IPS-NIHi7 (cell line): ENCODE measurements around the gene SEC23A.
"Not testable (repeated sequence)": the region's sequence is repeated elsewhere in the genome, so short reads cannot be mapped to it uniquely, and the experiment has no call there.

Experiments used
- DNase-seq: peaks from one replicate; pipeline ENCODE4 v3.0.0; 2012; ENCODE audit warnings: mixed read lengths; ENCODE audit errors: extremely low spot score

The SEC23A gene

GRCh38 chr14:39102969-39103957, at the start of gene SEC23A:
SEC23A (minus strand) TSS chr14:39103235; CDS start chr14:39096118, 7,117 bp downstream.
- DNase-seq: peak; percentile 93

GRCh38 chr14:39145266-39145966, 42.4 kb upstream of the SEC23A start:
- no peak for DNase-seq

DNA sequence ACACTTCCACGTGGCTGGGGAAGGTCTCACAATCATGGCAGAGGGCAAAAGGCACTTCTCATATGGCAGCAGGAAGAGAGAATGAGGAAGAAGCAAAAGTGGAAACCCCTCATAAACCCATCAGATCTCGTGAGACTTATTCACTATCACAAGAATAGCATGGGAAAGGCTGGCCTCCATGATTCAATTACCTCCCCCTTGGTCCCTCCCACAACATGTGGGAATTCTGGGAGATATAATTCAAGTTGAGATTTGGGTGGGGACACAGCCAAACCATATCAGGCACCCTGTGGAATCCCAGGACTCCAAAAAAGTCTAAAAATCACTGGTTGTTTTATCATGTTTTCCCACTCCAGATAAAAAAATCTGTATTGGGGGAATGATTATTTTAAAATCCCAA, 40.2 kb upstream of the SEC23A start:
- not testable (repeated sequence) for DNase-seq

- not testable (repeated sequence) for DNase-seq
Measured at GRCh38 chr14:39141623-39142022, 38.6 kb upstream of the SEC23A start.

- DNase-seq: peak; percentile 30
Measured at GRCh38 chr14:39140170-39140569, 37.1 kb upstream of the SEC23A start.

GRCh38 chr14:39138440-39138839, 35.4 kb upstream of the SEC23A start:
- DNase-seq: no peak

GRCh38 chr14:39137835-39138234, 34.8 kb upstream of the SEC23A start:
- not testable (repeated sequence) for DNase-seq

- DNase-seq: no peak
Measured at GRCh38 chr14:39122330-39123138, 19.5 kb upstream of the SEC23A start.

DNA sequence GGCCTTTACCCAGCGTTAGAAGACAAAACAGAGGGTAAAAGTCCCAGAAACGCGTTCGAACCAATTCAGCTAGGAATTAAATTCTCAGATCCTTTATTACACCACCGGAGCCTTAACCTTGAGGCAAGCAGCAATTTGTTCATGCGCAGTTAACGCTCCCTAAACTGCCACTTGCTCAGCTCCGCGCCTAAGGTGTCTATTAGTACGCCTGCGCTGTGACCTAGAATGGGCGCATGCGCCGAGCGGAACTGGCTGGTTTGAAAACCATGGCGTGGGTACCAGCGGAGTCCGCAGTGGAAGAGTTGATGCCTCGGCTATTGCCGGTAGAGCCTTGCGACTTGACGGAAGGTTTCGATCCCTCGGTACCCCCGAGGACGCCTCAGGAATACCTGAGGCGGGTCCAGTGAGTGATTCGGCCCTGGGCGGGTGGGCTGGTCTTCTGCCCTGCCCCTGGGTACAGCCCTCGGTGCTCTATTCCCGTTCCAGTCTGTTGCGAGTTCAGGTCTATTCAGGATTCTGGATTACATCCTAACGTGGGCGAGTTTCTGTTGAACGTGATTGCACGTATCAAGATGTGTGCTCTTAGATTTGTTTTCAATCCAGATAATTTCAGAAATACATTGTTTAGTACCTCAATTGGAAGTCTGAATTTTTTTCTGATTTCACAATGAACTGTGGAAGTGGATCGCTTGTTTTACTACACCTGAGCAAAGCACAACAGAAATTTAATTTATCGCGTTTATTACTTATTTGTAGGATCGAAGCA, 11.2 kb upstream of the SEC23A start, which contains the start of gene GEMIN2:
Gene GEMIN2 (plus strand): TSS at position 251 of the 766 bp plus-strand sequence. CDS start 16 bp downstream, at position 267.
- peak; percentile 95 for DNase-seq

GRCh38 chr14:39113685-39114072, 10.6 kb upstream of the SEC23A start:
- no peak for DNase-seq

DNA sequence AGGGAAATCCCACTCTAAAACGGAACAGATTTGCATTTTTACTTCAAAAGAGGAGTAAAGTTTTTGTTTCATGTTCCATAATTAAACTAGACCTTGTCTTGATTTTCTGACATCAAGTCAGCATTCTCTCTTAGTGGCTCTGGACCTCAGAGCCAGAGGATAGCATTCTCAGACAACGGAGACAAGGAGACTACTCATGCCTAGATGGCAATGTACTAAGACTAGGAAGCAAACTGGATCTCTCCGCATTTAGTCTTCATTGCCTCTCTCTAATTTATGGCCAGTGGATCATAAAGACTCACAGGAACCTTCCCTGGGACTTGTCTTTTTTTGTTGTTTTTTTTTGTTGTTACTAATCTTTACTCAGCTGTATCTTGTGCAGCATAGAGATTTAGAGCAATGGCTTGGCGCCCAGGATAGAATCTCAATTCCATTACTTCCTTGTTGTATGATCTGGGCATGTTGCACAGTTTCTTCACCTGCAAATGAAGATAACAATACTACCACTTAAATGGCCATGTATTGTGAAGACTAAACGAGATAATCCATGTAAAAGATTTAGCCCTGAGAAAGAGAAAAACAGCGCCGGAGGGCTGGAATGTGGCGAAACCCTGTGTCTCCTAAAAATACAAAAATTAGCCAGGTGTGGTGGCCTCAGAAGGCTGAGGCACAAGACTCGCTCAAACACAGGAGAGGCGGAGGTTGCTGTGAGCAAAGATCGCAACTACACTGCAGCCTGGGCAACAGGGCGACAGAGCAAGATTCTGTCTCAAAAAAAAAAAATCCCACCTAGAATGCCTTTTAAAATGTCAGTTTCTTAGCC, 7.1 kb upstream of the SEC23A start:
- no peak for DNase-seq

DNA sequence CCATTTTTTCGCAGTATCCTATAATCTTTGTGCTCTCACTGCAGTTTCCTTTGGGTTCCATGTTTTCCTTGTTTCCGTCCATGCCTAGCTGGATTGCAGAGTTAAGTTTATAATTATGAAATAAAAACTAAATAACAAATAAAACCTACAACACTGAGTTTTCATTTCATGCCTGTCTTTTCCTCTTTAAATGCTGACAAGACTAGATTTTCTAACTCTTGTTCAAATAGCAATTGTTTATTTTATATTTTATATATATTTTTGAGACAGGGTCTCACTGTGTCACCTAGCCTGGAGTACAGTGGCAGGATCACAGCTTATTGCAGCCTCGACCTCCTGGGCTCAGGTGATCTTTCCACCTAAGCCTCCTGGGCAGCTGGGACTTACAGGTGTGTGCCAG, 5.8 kb upstream of the SEC23A start:
- no peak for DNase-seq

GRCh38 chr14:39107591-39107996, 4.6 kb upstream of the SEC23A start:
- DNase-seq: peak; percentile 31

DNA sequence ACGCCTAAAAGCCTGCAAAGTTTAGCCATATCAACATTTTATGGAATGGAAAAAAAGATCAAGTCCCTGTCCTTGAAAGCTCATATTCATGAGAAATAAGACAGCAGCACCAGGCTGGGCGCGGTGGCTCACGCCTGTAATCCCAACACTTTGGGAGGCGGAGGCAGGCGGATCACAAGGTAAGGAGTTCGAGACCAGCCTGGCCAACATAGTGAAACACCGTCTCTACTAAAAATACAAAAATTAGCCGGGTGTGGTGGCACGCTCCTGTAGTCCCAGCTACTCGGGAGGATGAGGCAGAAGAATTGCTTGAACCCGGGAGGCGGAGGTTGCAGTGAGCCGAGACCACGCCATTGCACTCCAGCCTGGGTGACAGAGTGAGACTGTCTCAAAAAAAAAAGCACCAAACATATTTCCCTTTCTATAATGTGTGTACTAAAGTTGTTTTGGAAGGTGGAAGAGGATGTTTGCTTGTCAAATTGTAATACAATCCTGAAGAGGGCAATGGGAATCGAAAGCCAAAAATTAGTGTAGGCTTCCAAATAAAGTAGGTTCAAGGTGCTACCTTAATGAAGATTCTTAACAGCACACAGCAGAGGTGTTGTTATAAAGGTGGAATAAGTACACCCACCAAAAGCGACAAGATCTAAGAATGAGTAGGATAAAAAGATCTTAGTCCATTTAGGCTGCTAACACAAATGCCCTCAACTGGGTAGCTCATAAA, 1.2 kb upstream of the SEC23A start:
- DNase-seq: not testable (repeated sequence)

DNA sequence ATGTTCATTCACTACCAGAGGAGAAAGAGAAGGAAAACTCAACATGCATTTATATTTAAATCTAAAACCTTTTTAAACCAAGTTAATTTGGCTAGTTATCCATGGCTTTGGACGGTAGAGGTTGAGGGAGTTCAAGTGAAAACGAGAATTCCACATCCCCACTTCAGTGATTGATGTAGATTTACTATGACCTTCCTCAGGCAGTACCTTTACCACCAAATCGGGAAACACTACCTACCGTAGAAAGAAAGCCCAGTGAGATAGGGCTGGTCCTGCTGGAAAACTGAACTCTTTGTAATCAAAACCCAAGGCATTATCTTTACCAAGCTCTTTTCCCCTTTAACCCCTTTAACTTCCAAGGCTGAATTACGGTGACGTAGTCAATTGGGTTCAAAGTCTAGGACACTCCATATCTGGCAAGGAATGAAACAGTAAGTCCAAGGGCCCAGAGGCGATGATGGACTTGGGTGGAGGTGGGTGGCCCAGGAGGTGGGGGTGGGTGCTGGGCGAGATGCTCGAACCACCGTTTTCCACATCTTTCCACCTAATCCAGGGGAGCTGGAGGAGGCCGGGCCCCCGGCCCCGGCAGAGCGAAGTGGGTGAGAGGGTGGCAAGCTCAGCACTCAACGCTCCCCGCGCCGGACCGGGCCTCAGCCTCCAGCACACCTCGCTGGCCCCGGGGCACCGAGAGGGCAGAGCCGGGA, 618 bp downstream of the SEC23A start:
- peak; percentile 8 for DNase-seq

GRCh38 chr14:39099748-39100147, 3.3 kb downstream of the SEC23A start:
- DNase-seq: no peak

DNA sequence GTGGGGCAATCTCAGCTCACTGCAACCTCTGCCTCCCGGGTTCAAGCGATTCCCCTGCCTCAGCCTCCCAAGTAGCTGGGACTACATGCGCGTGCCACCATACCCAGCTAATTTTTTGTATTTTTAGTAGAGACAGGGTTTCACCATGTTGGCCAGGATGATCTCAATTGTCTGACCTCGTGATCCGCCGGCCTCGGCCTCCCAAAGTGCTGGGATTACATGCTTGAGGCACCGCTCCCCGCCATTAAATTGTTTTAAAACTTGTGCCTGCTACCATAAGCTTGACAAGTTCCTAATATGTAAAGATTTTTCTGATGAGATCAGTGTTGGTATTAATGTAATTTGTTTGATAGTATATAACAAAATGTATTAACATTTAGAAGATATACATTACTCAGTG, 3.8 kb downstream of the SEC23A start:
- not testable (repeated sequence) for DNase-seq

- peak; percentile 49 for DNase-seq
Measured at GRCh38 chr14:39097159-39097558, 5.9 kb downstream of the SEC23A start.

DNA sequence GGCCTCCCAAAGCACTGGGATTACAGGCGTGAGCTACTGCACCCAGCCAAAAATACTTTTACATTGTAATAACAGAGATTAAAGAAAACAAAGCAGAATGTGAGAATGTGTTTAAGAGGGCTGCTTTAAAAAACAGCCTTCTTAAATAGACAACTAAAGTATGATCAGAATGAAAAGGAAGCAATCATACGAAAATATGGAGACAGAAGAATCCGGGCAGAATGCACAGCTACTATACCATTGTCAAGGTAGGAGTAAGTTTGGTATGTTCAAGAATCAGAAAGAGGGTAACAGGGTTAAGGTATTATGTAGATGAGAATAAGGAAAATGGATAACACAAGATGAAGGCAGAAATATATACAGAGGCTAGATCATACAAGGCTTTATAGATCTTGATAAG, 8.5 kb downstream of the SEC23A start:
- DNase-seq: no peak
